WTC11 (cell line): ENCODE results near the gene FBXO22. TPM values are rescaled to one million over a fixed set of nuclear protein-coding genes. Genes with fewer than 3 reads are reported as not detected.

Source experiments
- ATAC-seq: fragments of 200-7000 bp; cut with Tn5 transposase; 2 replicates; pipeline ENCODE4 v1.10.0; 2021; ENCODE audit warnings: mild to moderate bottlenecking, moderate library complexity
- CTCF ChIA-PET: fragments of 300-600 bp; sonication (Branson Sonifier 250); formaldehyde crosslinking; loops from one replicate; lab custom pipeline; 2021; ENCODE audit warnings: antibody characterized with exemption; lab: Charles Lee
- POLR2A ChIA-PET: fragments of 350-600 bp; sonication (Branson Sonifier 250); formaldehyde crosslinking; loops from one replicate; lab custom pipeline; 2021; ENCODE audit warnings: antibody characterized with exemption; lab: Charles Lee
- DNase-seq: peaks from one replicate; pipeline ENCODE4 v3.0.0; 2021; ENCODE audit warnings: low spot score
- H3K27ac Mint-ChIP-seq: 2 replicates; pipeline ENCODE4 v1.8.0; 2021; ENCODE audit warnings: mixed read lengths
- H3K27me3 Mint-ChIP-seq: 2 replicates; pipeline ENCODE4 v1.8.0; 2021; ENCODE audit warnings: low read depth, mild to moderate bottlenecking, moderate library complexity, mixed read lengths
- H3K36me3 Mint-ChIP-seq: 2 replicates; pipeline ENCODE4 v1.8.0; 2021; ENCODE audit warnings: mixed read lengths
- H3K4me1 Mint-ChIP-seq: 2 replicates; pipeline ENCODE4 v1.8.0; 2022; ENCODE audit warnings: mixed read lengths
- H3K4me3 Mint-ChIP-seq: 2 replicates; pipeline ENCODE4 v1.8.0; 2021; ENCODE audit warnings: mild to moderate bottlenecking, moderate library complexity, mixed read lengths
- H3K9me3 Mint-ChIP-seq: 2 replicates; pipeline ENCODE4 v1.8.0; 2021; ENCODE audit warnings: mixed read lengths
- AFF4 ChIP-seq: sonication (generic); formaldehyde crosslinking; IDR thresholded peaks from 2 replicates; pipeline ENCODE4 v1.8.1; 2023; ENCODE audit warnings: mild to moderate bottlenecking, missing genetic modification reagents, borderline replicate concordance
- ATF1 ChIP-seq: sonication (generic); formaldehyde crosslinking; IDR thresholded peaks from 2 replicates; pipeline ENCODE4 v1.8.1; 2023; ENCODE audit warnings: mild to moderate bottlenecking, moderate library complexity, missing genetic modification reagents
- ATF3 ChIP-seq: sonication (generic); formaldehyde crosslinking; conservative IDR thresholded peaks from 2 replicates; pipeline ENCODE4 v1.8.1; 2022; ENCODE audit warnings: mild to moderate bottlenecking, missing genetic modification reagents
- CREB1 ChIP-seq: sonication (generic); formaldehyde crosslinking; IDR thresholded peaks from 2 replicates; pipeline ENCODE4 v1.8.0; 2023; ENCODE audit warnings: mild to moderate bottlenecking, missing genetic modification reagents
- CREM ChIP-seq: sonication (generic); formaldehyde crosslinking; IDR thresholded peaks from 2 replicates; pipeline ENCODE4 v1.8.1; 2022; ENCODE audit warnings: mild to moderate bottlenecking, missing genetic modification reagents, moderate library complexity
- ELF4 ChIP-seq: sonication (generic); formaldehyde crosslinking; IDR thresholded peaks from 2 replicates; pipeline ENCODE4 v1.8.1; 2022; ENCODE audit warnings: low read depth, mild to moderate bottlenecking, moderate library complexity, missing genetic modification reagents
- ETV6 ChIP-seq: sonication (generic); formaldehyde crosslinking; IDR thresholded peaks from 2 replicates; pipeline ENCODE4 v1.8.1; 2022; ENCODE audit warnings: mild to moderate bottlenecking, missing genetic modification reagents
- FOXP4 ChIP-seq: sonication (generic); formaldehyde crosslinking; IDR thresholded peaks from 2 replicates; pipeline ENCODE4 v1.8.0; 2022; ENCODE audit warnings: mild to moderate bottlenecking, missing genetic modification reagents
- HMGA2 ChIP-seq: fragments of 250-450 bp; sonication (Bioruptor Pico); IDR thresholded peaks from 2 replicates; pipeline ENCODE4 v1.4.0; 2021; ENCODE audit warnings: mild to moderate bottlenecking, moderate library complexity
- MXD4 ChIP-seq: fragments of 250-450 bp; sonication (Bioruptor Pico); IDR thresholded peaks from 2 replicates; pipeline ENCODE4 v1.8.0; 2021; ENCODE audit warnings: mild to moderate bottlenecking, moderate library complexity, borderline replicate concordance
- NR2C2 ChIP-seq: sonication (generic); formaldehyde crosslinking; IDR thresholded peaks from 2 replicates; pipeline ENCODE4 v1.8.0; 2022; ENCODE audit warnings: mild to moderate bottlenecking, missing genetic modification reagents
- PRDM15 ChIP-seq: sonication (generic); formaldehyde crosslinking; IDR thresholded peaks from 2 replicates; pipeline ENCODE4 v1.8.0; 2022; ENCODE audit warnings: missing genetic modification reagents
- RORB ChIP-seq: fragments of 250-450 bp; sonication (Bioruptor Pico); IDR thresholded peaks from 2 replicates; pipeline ENCODE4 v1.9.0; 2021; ENCODE audit warnings: mild to moderate bottlenecking
- SMAD3 ChIP-seq: sonication (generic); formaldehyde crosslinking; IDR thresholded peaks from 2 replicates; pipeline ENCODE4 v1.8.0; 2022; ENCODE audit warnings: missing genetic modification reagents, mild to moderate bottlenecking, borderline replicate concordance
- ZNF396 ChIP-seq: fragments of 250-450 bp; sonication (Bioruptor Pico); IDR thresholded peaks from 2 replicates; pipeline ENCODE4 v1.8.0; 2021; ENCODE audit warnings: mild to moderate bottlenecking, moderate library complexity, borderline replicate concordance
- ZNF416 ChIP-seq: fragments of 250-450 bp; sonication (Bioruptor Pico); IDR thresholded peaks from 2 replicates; pipeline ENCODE4 v1.9.0; 2021; ENCODE audit warnings: mild to moderate bottlenecking, inconsistent platforms
- ZNF671 ChIP-seq: fragments of 250-450 bp; sonication (Bioruptor Pico); IDR thresholded peaks from 2 replicates; pipeline ENCODE4 v1.8.0; 2021; ENCODE audit warnings: mild to moderate bottlenecking
- total RNA-seq: library from RNA; stranded (reverse); gene quantifications from 3 replicates; pipeline ENCODE4 v1.2.3, GENCODE V29; 2021

FBXO22 gene
- total RNA-seq, 1 experiment from 2014 or later: 95.7 TPM

- DNase-seq (no peak), ATAC-seq (no peak)
- no peak for TF ChIP-seq SMAD3 (CRISPR knock-in tag)
- peaks cover 31% of the 10 kb centered on the region for H3K4me1 Mint-ChIP-seq
- H3K27me3 Mint-ChIP-seq: no peaks in the 10 kb centered on the region
- no peak overlapping the region for H3K27ac Mint-ChIP-seq
- ChIA-PET POLR2A (no interaction called here), CTCF (interaction anchor here (1.0 to 5.9 kb wide), 2 partner anchors 9 to 208 kb away, joined by 4 to 73 read pairs; no protein-coding TSS in a partner anchor)
- H3K4me3 Mint-ChIP-seq: no peak overlapping the region
- peaks cover 5% of the 10 kb centered on the region; the same call in 1 of the 2 replicates for H3K9me3 Mint-ChIP-seq
- peaks cover 50% of the 10 kb centered on the region for H3K36me3 Mint-ChIP-seq
These were observed 27.2 kb downstream of the FBXO22 start for GRCh38 chr15:75930866-75931265.

GRCh38 chr15:75942464-75942863 is 38.8 kb downstream of the FBXO22 start:
- no peak for DNase-seq
- H3K4me1 Mint-ChIP-seq: no peaks in the 10 kb centered on the region
- no peak overlapping the region for H3K27ac Mint-ChIP-seq
- POLR2A ChIA-PET: no interaction called here
- no peak for TF ChIP-seq ATF1 (CRISPR knock-in tag)
- no peak for TF ChIP-seq ELF4 (CRISPR knock-in tag)
- no peak for TF ChIP-seq CREM
- TF ChIP-seq ETV6: no peak
- TF ChIP-seq PRDM15 (CRISPR knock-in tag): no peak
- TF ChIP-seq CREB1 (CRISPR knock-in tag): no peak
- no peak for TF ChIP-seq ZNF416 (CRISPR knock-in tag)
- TF ChIP-seq, all 79 proteins: peak for 0
- peaks cover 49% of the 10 kb centered on the region for H3K9me3 Mint-ChIP-seq
- no peak overlapping the region for H3K4me3 Mint-ChIP-seq
- CTCF ChIA-PET: interaction anchor here (1.2 to 1.4 kb wide), 2 partner anchors 133 to 197 kb away, joined by 6 to 8 read pairs; no protein-coding TSS in a partner anchor
- no peaks in the 10 kb centered on the region; the same call in none of the 2 replicates for H3K27me3 Mint-ChIP-seq
- peak; percentile 59; the same call in 1 of the 2 replicates for ATAC-seq
- peaks cover 37% of the 10 kb centered on the region for H3K36me3 Mint-ChIP-seq

GRCh38 chr15:75943246-75943645 is 39.6 kb downstream of the FBXO22 start:
- peak overlapping the region; percentile 25; the same call in 1 of the 2 replicates for H3K27ac Mint-ChIP-seq
- no peaks in the 10 kb centered on the region; the same call in none of the 2 replicates for H3K27me3 Mint-ChIP-seq
- CTCF ChIA-PET: no interaction called here
- no peaks in the 10 kb centered on the region for H3K4me1 Mint-ChIP-seq
- no peak for DNase-seq
- TF ChIP-seq RORB (CRISPR knock-in tag) (no peak), ZNF396 (no peak), ZNF671 (no peak), HMGA2 (CRISPR knock-in tag) (no peak), MXD4 (CRISPR knock-in tag) (no peak)
- no peak for ATAC-seq
- no peak overlapping the region for H3K4me3 Mint-ChIP-seq
- H3K36me3 Mint-ChIP-seq: peaks cover 29% of the 10 kb centered on the region
- H3K9me3 Mint-ChIP-seq: peaks cover 42% of the 10 kb centered on the region
- POLR2A ChIA-PET: no interaction called here

- Mint-ChIP-seq H3K4me1 (no peaks in the 10 kb centered on the region), H3K9me3 (peaks cover 36% of the 10 kb centered on the region), H3K36me3 (peaks cover 24% of the 10 kb centered on the region), H3K27ac (no peak overlapping the region), H3K27me3 (no peaks in the 10 kb centered on the region; the same call in none of the 2 replicates), H3K4me3 (no peak overlapping the region)
- POLR2A ChIA-PET: no interaction called here
- DNase-seq (no peak), ATAC-seq (peak; percentile 56)
- CTCF ChIA-PET: no interaction called here
- TF ChIP-seq AFF4 (CRISPR knock-in tag): no peak
- no peak for TF ChIP-seq NR2C2
- no peak for TF ChIP-seq RORB (CRISPR knock-in tag)
- TF ChIP-seq ATF1 (CRISPR knock-in tag): no peak
- TF ChIP-seq ATF3 (CRISPR knock-in tag): no peak
- TF ChIP-seq FOXP4 (CRISPR knock-in tag): no peak
These were observed 40.1 kb downstream of the FBXO22 start for GRCh38 chr15:75943713-75944215.
